Fibroblast of gingiva (primary cell): Measurements from ENCODE around the gene TTLL12.

Experiments used
- DNase-seq: peaks from one replicate; pipeline ENCODE4 v3.0.0-alpha.2; 2011; ENCODE audit warnings: low read depth

The TTLL12 gene

GRCh38 chr22:43172191-43172590, 14.7 kb downstream of the TTLL12 start:
- no peak for DNase-seq

- no peak for DNase-seq
These were observed 15.3 kb downstream of the TTLL12 start for GRCh38 chr22:43171607-43172006.

GRCh38 chr22:43171019-43171491, 15.9 kb downstream of the TTLL12 start:
- DNase-seq = no peak

- no peak for DNase-seq
These were observed 16.8 kb downstream of the TTLL12 start for GRCh38 chr22:43170131-43170480.

GRCh38 chr22:43169310-43170130, 17.4 kb downstream of the TTLL12 start:
- no peak for DNase-seq

- peak; percentile 60 for DNase-seq
These were observed 18.2 kb downstream of the TTLL12 start for GRCh38 chr22:43168471-43169309.

- DNase-seq = no peak
These were observed 19.8 kb downstream of the TTLL12 start for GRCh38 chr22:43167001-43167589.

GRCh38 chr22:43166132-43166930, 20.6 kb downstream of the TTLL12 start:
- no peak for DNase-seq

GRCh38 chr22:43164636-43165035, 22.3 kb downstream of the TTLL12 start:
- DNase-seq = no peak

GRCh38 chr22:43163241-43163795, 23.6 kb downstream of the TTLL12 start:
- DNase-seq = no peak

GRCh38 chr22:43162412-43163150, 24.4 kb downstream of the TTLL12 start:
- DNase-seq = no peak

- no peak for DNase-seq
These were observed 26.3 kb downstream of the TTLL12 start for GRCh38 chr22:43160497-43161126.

- DNase-seq = no peak
These were observed 27.3 kb downstream of the TTLL12 start for GRCh38 chr22:43159484-43160178.

GRCh38 chr22:43158778-43159483, 28.0 kb downstream of the TTLL12 start:
- DNase-seq = no peak

- DNase-seq = no peak
These were observed 28.9 kb downstream of the TTLL12 start for GRCh38 chr22:43157874-43158546.

- DNase-seq = peak; percentile 36
These were observed 30.5 kb downstream of the TTLL12 start for GRCh38 chr22:43156413-43156812.

GRCh38 chr22:43155789-43156188, 31.1 kb downstream of the TTLL12 start:
- DNase-seq = no peak

GRCh38 chr22:43154887-43155536, 31.9 kb downstream of the TTLL12 start:
- DNase-seq = no peak
